ENCODE data around the gene TMEM87B.

The TMEM87B gene, protein sequence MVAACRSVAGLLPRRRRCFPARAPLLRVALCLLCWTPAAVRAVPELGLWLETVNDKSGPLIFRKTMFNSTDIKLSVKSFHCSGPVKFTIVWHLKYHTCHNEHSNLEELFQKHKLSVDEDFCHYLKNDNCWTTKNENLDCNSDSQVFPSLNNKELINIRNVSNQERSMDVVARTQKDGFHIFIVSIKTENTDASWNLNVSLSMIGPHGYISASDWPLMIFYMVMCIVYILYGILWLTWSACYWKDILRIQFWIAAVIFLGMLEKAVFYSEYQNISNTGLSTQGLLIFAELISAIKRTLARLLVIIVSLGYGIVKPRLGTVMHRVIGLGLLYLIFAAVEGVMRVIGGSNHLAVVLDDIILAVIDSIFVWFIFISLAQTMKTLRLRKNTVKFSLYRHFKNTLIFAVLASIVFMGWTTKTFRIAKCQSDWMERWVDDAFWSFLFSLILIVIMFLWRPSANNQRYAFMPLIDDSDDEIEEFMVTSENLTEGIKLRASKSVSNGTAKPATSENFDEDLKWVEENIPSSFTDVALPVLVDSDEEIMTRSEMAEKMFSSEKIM

DNA sequence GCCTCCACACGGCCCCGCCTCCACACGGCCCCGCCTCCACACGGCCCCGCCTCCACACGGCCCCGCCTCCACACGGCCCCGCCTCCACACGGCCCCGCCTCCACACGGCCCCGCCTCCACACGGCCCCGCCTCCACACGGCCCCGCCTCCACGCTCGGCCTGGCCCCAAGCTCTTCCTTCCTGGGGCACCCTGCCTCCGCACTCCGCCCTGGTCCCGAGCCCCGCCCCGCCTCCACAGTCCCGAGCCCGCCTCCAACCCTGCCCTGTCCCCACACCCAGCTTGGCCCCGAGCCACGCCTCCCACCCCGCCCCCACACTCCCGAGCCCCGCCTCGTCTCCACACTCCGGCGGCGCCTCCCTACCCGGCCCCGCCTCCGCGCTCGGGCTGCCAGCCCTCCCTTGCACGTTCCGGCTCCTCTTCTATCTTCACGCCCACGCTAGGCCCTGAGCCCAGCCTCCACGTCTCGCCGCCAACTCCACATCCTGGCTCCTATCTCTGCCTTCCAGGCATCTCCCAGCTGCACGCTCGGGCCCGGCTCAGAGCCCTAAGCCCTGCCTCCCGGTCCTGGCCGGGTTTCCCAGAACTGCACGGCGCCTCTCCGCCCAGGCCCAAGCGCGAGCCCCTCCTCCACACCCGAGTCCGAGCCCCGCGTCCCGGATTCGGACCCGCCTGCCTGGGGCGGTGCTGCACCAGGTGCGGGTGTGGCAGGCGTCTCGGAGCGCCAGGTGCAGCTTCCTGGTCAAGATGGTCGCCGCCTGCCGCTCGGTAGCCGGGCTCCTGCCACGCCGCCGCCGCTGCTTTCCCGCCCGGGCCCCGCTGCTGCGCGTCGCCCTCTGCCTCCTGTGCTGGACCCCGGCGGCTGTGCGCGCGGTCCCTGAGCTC, at the start of gene TMEM87B:
TSS of gene TMEM87B (plus strand) at position 423 of the 883 bp plus-strand sequence. CDS start at position 746, 323 bp downstream.
- POLR2A ChIA-PET (ENCODE audit: low non-redundant PET): interaction anchor here (0.6 to 1.1 kb wide), 2 partner anchors 116 to 189 kb away, joined by 3 to 4 read pairs; no protein-coding TSS in a partner anchor
- CTCF ChIA-PET: interaction anchor here (0.5 to 0.6 kb wide), 3 partner anchors 257 to 1335 kb away, joined by 3 to 4 read pairs (median 3); no protein-coding TSS in a partner anchor
- H3K27ac ChIP-seq: peak within 1 kb of the TSS; percentile 98
- DNase-seq (ENCODE audit: low spot score): peak; percentile 94
- TF ChIP-seq, protein P1, sequence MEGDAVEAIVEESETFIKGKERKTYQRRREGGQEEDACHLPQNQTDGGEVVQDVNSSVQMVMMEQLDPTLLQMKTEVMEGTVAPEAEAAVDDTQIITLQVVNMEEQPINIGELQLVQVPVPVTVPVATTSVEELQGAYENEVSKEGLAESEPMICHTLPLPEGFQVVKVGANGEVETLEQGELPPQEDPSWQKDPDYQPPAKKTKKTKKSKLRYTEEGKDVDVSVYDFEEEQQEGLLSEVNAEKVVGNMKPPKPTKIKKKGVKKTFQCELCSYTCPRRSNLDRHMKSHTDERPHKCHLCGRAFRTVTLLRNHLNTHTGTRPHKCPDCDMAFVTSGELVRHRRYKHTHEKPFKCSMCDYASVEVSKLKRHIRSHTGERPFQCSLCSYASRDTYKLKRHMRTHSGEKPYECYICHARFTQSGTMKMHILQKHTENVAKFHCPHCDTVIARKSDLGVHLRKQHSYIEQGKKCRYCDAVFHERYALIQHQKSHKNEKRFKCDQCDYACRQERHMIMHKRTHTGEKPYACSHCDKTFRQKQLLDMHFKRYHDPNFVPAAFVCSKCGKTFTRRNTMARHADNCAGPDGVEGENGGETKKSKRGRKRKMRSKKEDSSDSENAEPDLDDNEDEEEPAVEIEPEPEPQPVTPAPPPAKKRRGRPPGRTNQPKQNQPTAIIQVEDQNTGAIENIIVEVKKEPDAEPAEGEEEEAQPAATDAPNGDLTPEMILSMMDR (conservative IDR thresholded peaks at IDR 0.05; ENCODE audit: low read depth): no peak

DNA sequence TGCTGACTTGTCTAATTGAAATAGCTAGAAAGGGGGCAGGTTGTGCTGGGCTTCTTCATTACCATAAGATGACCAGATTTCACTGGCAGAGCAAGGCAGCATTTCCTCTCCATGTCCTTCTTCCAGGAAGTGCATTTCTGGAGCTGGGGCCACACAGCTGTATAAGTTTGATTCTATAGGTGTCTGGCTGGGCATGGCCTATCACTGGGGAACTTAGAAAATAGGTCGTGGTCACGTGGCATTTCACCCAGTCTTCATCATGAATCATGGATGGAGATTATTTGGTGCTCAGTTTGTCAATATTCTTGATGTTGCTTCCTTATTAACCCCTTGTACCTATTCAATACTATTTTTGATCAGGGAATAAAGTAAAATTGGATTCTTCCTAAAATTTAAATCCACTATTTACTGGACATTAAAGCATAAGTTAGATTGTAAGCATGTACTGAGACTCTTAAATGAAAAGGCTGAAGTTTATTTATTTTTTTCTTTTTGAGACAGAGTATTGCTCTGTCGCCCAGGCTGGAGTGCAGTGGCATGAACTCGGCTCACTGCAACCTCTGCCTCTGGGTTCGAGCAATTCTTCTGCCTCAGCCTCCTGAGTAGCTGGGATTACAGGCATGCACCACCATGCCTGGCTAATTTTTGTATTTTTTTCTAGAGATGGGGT, 49.5 kb upstream of the TMEM87B start:
- ChIA-PET POLR2A (ENCODE audit: low non-redundant PET) (no interaction called here), CTCF (interaction anchor here (0.6 to 1.1 kb wide), 2 partner anchors 39 to 1008 kb away, joined by 3 to 6 read pairs; no protein-coding TSS in a partner anchor)

DNA sequence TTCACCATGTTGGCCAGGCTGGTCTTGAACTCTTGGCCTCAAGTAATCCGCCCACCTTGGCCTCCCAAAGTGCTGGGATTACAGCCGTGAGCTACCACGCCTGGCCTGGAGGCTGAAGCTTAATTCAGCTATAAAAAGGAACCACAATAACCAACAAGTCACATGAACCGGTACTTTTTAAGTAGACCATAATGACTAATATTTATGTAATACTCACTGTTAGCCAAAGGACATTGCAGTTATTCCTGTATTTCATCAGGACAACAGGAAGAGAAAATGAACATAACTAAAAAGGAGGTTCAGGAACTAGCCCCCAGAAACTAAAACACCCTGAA, 49.0 kb upstream of the TMEM87B start:
- H3K27ac ChIP-seq: peak overlapping the region; percentile 61
- TF ChIP-seq, protein P1 (conservative IDR thresholded peaks at IDR 0.05; ENCODE audit: low read depth): no peak
- ChIA-PET CTCF (interaction anchor here (0.6 kb wide), 1 partner anchor 1007 kb away, joined by 6 read pairs; no protein-coding TSS in a partner anchor), POLR2A (ENCODE audit: low non-redundant PET) (no interaction called here)
- peak; percentile 62 for DNase-seq (ENCODE audit: low spot score)

More for the DNA sequence above, 49.5 kb upstream of the TMEM87B start:
- no peak for DNase-seq (ENCODE audit: low spot score)
- peak overlapping the region; percentile 61 for H3K27ac ChIP-seq
- TF ChIP-seq, protein P1 (conservative IDR thresholded peaks at IDR 0.05; ENCODE audit: low read depth): no peak

DNA sequence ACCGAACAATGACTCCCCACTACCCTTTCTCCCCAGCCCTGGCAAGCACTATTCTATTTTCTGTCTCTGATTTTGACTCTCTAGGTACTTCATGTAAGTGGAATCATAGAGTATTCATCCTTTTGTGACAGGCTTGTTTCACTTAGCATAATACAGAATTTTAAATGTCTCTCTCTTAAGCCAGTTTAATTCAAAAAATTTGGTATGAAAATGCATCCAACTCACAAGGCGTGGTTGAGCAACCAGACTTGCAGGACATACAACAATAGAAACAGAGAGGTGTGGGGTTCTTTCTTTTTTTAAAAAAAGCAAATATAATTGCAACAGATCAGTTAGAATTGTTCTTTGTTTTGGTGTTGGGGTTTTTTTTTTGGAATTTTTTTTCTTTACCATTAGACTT, 47.6 kb upstream of the TMEM87B start:
- DNase-seq (ENCODE audit: low spot score): no peak
- TF ChIP-seq, protein P1 (conservative IDR thresholded peaks at IDR 0.05; ENCODE audit: low read depth): no peak
- H3K27ac ChIP-seq: no peak overlapping the region
- POLR2A ChIA-PET (ENCODE audit: low non-redundant PET): no interaction called here
- CTCF ChIA-PET: interaction anchor here (1.0 kb wide), 1 partner anchor 120 kb away, joined by 7 read pairs; no protein-coding TSS in a partner anchor

DNA sequence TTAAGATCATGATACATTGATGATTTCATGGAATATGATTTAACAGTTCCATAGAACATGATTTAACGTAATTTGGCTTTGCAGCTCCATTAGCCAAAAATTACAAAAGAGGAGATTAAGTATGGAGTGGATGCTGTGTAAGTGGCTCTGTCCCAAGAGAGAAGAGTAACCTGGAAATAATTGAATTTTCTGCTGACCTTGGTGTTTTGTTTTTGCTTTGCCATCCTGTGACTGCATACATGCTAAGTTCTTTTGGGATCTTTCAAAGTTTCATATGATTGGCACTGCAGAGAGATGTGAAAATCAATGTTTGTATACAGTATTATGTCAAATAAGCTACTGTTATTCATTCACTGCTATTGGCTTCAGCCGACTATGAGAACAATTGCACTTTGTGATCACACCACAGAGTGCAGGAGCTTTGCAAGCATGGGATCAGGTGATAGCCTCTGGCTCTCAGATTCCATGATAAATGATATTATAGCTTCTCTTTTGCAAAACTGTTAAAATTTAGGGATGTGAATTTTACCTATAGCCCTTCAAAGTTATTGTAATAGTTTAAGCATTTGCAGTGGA, 46.1 kb upstream of the TMEM87B start:
- ChIA-PET POLR2A (ENCODE audit: low non-redundant PET) (no interaction called here), CTCF (interaction anchor here (0.7 kb wide), 1 partner anchor 578 kb away, joined by 4 read pairs; no protein-coding TSS in a partner anchor)
- no peak for DNase-seq (ENCODE audit: low spot score)
- no peak overlapping the region for H3K27ac ChIP-seq
- TF ChIP-seq, protein P1 (conservative IDR thresholded peaks at IDR 0.05; ENCODE audit: low read depth): no peak
